ENCODE data around the gene ZNF804A.

DNA sequence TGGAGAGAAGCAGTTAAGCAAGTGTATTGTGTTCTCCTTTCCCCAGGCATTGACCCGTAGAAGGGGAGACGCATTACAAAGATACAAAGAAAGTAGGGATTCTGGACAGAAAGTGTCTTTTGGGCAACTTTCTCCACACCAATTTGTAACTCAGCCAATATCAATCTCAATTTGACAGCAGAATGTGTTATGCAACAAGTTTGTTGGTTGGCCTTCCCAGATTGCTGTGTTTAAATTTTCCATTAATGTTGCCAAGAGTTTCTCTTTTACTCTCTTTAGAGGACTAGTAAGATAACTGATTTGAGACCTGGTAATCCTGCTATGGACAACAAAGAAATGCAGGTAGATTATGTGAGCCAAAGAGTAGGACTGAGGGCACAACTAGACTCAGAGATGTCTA lies 279.6 kb downstream of the ZNF804A start:
- TF ChIP-seq EZH2 (IDR thresholded peaks at IDR 0.05; ENCODE audit: low read depth, low read length, severe bottlenecking) (no peak), ZNF274 (IDR thresholded peaks at IDR 0.05; ENCODE audit: borderline replicate concordance, extremely low read depth, low read length) (no peak), SAP30 (IDR thresholded peaks at IDR 0.05; ENCODE audit: insufficient read depth, insufficient replicate concordance, low read length) (no peak), CEBPB (IDR thresholded peaks at IDR 0.05; ENCODE audit: low read depth, low read length) (no peak), GABPA (IDR thresholded peaks at IDR 0.05; ENCODE audit: borderline replicate concordance, insufficient read depth, low read length) (no peak), POLR2A (IDR thresholded peaks at IDR 0.05; ENCODE audit: control extremely low read depth in 1 of 2, low read depth in 2 of 2, low read length in 2 of 2) (no peak), EP300 (IDR thresholded peaks at IDR 0.05; ENCODE audit: borderline replicate concordance in 1 of 2, low read depth in 2 of 2, low read length in 2 of 2) (no peak), YY1 (IDR thresholded peaks at IDR 0.05; ENCODE audit: low read depth, low read length) (no peak), MAFK (IDR thresholded peaks at IDR 0.05; ENCODE audit: low read depth, low read length) (no peak), CBX5 (IDR thresholded peaks at IDR 0.05; ENCODE audit: low read depth, low read length) (no peak)
- TF ChIP-seq, protein P1, sequence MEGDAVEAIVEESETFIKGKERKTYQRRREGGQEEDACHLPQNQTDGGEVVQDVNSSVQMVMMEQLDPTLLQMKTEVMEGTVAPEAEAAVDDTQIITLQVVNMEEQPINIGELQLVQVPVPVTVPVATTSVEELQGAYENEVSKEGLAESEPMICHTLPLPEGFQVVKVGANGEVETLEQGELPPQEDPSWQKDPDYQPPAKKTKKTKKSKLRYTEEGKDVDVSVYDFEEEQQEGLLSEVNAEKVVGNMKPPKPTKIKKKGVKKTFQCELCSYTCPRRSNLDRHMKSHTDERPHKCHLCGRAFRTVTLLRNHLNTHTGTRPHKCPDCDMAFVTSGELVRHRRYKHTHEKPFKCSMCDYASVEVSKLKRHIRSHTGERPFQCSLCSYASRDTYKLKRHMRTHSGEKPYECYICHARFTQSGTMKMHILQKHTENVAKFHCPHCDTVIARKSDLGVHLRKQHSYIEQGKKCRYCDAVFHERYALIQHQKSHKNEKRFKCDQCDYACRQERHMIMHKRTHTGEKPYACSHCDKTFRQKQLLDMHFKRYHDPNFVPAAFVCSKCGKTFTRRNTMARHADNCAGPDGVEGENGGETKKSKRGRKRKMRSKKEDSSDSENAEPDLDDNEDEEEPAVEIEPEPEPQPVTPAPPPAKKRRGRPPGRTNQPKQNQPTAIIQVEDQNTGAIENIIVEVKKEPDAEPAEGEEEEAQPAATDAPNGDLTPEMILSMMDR (IDR thresholded peaks at IDR 0.05; ENCODE audit: control extremely low read depth in 1 of 3, insufficient read depth in 1 of 3, low read depth in 1 of 3, low read length in 3 of 3): no peak
- TF ChIP-seq, protein P2, sequence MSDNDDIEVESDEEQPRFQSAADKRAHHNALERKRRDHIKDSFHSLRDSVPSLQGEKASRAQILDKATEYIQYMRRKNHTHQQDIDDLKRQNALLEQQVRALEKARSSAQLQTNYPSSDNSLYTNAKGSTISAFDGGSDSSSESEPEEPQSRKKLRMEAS (IDR thresholded peaks at IDR 0.05): no peak
- TF ChIP-seq, protein P3, sequence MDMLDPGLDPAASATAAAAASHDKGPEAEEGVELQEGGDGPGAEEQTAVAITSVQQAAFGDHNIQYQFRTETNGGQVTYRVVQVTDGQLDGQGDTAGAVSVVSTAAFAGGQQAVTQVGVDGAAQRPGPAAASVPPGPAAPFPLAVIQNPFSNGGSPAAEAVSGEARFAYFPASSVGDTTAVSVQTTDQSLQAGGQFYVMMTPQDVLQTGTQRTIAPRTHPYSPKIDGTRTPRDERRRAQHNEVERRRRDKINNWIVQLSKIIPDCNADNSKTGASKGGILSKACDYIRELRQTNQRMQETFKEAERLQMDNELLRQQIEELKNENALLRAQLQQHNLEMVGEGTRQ (IDR thresholded peaks at IDR 0.05; ENCODE audit: low read length): no peak

Measured in H1 (cell line).